Renal cortical epithelial cell (primary cell): ENCODE measurements around the gene ABCF3. TPM values are rescaled to one million over a fixed set of nuclear protein-coding genes. Genes with fewer than 3 reads are reported as not detected.
A peak's percentile ranks its signal among the peaks of the same experiment; 100 is the strongest.

Experiments
- DNase-seq: peaks from one replicate; pipeline ENCODE4 v3.0.0-alpha.2; 2011; ENCODE audit warnings: low read depth
- total RNA-seq: library from RNA; depleted of rRNA; stranded (reverse); fragments of >200 nt; gene quantifications from 2 replicates; pipeline ENCODE4 v1.2.3, GENCODE V29; 2014

ABCF3 gene
- total RNA-seq, 1 donor from 2014 or later: 53.3 TPM

DNA sequence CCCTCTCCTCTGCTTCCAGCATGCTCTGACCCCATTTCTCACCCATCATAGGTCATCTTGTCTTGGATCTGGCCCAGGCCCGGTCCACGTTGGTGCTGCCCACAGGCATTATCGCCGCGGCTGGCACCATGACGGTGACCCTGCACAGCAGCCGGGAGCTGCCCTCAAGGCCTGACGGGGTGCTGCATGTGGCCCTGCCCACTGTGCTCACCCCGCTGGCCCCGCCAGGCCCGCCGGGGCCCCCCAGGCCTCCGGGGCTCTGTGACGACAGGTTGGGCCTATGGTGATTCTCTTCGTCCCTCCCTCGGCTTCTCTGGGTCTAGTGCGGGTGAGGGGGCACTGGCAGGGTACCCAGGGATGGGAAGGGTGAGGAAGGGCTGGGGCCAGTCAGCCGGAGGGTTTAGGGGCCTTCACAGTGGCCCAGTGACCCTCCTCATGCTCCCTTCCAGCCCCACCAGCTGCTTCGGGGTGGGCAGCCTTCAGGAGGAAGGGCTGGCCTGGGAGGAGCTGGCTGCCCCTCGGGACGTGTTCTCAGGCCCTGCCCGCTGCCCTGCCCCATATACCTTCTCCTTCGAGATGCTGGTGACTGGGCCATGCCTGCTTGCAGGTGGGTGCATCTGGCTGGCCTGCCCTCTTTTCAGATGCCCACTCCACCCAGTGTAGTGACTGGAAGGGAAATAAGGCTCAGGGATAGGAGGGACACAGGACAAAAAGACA is 47.3 kb downstream of the ABCF3 start:
- DNase-seq: no peak

DNA sequence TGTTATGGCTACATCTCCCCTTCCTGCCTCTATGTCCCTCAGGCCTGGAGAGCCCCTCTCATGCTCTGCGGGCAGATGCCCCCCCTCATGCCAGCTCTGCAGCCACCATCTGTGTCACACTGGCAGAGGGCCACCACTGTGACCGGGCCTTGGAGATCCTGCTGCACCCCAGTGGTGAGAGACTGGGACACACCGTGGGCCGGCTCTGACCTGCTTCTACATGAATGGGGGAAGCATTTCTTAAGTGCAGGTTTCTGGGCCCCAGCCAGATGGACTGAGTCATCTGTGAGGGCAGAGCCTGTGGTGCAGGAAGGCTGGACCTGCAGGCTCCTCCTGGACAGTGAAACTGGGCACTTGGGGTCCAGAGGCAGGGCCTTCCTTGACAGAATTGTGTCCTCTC is 48.2 kb downstream of the ABCF3 start:
- DNase-seq: peak; percentile 92

DNA sequence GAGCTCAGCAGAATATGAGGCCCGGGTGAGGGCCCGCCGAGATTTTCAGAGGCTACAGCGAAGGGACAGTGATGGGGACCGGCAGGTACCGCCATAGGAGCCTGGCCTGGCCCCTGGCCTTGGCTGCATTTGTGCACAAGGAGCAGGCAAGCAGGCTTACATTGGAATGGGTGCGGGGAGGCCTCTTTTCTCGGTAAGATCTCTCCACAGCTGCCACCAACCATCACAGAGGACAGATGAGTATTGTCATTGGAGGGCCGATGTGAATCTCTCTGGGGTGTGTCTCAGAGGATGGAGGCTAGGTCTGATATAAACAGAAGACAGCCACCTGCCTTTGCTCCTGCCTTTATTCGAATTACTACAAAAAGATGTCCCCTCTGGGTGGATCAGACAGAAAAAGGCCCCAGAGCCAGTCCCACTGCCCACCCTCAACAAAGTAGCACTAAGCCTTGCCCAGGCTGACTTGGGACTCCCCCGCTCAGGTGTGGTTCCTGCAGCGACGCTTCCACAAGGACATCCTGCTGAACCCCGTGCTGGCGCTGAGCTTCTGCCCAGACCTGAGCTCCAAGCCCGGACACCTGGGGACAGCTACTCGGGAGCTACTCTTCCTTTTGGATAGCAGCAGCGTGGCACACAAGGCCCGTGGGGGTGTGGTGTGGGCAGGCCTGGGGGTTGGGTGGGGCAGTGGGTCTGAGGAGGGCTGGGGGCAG is 48.8 kb downstream of the ABCF3 start:
- DNase-seq: no peak

DNA sequence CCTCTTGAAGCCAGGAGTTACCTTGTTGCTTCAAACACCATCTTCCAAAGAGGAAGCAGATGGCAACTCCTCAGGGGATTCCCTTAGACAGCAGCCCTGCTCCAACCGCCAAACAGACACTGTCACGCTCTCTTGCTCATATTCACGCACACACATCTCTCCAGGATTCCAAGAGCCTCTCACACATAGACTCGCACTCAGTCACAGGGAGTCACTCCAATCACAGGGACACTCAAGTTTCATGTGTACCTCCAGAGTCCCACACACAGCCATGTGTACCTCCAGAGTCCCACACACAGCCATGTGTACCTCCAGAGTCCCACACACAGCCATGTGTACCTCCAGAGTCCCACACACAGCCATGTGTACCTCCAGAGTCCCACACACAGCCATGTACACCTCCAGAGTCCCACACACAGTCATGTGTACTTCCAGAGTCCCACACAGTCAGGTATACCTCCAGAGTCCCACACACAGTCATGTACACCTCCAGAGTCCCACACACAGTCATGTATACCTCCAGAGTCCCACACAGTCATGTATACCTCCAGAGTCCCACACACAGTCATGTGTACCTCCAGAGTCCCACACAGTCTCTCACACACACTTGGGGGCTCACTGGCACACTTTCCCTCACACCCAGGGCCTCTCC is 49.5 kb downstream of the ABCF3 start:
- no peak for DNase-seq

DNA sequence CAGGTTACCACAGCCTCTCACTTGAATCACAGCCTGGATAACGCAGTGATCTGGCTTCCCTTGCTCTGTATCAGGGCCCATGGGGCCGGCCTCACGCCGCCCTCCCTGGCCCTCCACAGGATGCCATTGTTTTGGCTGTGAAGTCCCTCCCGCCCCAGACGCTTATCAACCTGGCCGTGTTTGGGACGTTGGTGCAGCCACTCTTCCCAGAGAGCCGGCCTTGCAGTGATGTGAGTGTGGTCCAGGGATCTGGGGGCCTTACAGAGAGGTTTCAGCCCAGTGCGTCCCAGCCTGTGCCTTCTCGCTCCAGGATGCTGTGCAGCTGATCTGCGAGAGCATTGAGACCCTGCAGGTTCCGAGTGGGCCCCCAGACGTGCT is 50.0 kb downstream of the ABCF3 start:
- DNase-seq: no peak

DNA sequence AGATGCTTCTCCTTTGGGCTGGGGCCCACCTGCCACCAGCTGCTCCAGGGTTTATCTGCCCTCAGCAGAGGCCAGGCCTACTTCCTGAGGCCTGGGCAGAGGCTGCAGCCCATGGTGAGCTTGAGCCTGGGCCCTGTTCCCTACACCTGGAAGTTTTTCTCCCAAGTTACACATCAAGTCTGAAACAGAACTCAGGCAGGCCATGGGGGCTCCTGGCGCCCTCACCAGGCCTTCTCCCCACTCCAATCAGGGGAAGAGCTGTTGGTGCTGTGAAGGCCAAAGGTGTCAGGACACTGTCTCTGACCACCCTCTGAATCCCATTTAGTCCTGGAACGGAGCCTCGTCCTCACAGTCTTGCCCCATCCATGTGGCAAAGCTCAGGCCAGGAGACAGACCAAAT is 50.6 kb downstream of the ABCF3 start:
- no peak for DNase-seq

DNA sequence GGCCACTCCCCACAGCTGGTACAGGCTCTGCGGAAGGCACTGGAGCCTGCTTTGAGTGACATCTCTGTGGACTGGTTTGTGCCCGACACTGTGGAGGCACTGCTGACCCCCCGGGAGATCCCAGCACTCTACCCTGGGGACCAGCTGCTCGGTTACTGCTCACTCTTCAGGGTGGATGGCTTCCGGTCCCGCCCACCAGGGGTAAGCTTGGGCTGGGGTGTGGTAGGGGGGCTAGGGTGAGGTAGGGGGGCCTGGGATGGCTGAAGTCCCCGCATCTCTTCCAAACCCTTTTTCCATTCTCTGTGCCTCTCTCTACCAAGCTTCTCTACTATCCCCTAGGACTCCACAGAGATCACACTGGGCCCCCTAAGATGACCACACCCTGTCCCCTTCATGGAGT is 51.2 kb downstream of the ABCF3 start:
- DNase-seq: no peak

DNA sequence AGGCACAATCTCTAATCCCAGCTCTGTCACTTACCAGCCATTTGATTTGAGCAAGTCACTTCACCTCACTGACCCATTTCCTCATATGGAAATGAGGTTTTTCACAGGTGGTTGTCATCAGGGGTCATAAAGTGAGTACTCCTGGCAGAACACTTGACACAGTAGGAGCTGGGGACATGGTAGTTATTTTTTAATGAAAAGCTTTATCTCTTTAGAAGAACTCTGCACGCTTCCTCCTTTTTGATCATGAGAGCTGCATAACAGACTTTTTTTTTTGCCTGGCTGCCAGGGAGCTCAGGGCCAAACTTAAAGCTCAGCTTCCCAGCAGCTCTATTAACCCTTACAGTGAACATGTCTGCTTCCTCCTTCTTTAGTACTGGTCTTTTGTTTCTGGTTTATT is 51.8 kb downstream of the ABCF3 start:
- DNase-seq: no peak

DNA sequence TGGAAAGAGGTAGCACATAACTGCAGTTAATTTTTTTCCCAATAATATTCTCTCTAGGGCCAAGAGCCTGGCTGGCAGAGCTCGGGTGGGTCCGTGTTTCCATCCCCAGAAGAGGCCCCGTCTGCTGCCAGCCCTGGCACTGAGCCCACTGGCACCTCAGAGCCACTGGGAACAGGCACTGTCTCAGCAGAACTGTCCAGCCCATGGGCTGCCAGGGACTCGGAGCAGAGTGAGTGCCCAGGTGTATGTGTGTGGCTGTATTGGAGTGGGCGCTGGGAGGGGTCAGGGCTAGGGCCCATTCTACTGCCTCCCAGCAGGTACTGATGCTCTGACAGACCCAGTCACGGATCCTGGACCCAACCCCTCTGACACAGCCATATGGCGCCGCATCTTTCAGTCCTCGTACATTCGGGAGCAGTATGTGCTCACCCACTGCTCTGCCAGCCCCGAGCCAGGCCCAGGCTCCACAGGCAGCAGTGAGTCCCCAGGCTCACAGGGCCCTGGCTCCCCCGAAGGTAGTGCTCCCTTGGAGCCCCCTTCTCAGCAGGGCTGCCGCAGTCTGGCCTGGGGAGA is 52.3 kb downstream of the ABCF3 start:
- DNase-seq: no peak

DNA sequence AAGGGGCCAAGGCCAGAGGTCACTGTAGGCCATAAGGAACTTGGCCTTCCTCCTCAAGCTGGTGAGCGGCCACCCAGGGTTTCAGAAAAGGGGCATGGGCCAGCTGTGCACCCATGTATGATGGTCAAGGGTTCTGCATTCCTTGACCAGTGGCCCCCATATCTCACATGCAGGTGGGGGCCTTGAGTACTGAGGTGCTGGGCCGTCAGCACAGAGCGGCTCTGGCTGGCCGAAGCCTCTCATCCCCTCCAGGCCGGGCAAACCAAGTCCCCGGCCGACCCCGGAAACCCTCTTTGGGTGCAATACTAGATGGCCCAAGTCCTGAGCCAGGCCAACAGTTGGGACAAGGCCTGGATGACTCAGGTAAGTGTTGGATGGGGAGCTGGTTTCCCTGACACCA is 53.2 kb downstream of the ABCF3 start:
- DNase-seq: no peak

DNA sequence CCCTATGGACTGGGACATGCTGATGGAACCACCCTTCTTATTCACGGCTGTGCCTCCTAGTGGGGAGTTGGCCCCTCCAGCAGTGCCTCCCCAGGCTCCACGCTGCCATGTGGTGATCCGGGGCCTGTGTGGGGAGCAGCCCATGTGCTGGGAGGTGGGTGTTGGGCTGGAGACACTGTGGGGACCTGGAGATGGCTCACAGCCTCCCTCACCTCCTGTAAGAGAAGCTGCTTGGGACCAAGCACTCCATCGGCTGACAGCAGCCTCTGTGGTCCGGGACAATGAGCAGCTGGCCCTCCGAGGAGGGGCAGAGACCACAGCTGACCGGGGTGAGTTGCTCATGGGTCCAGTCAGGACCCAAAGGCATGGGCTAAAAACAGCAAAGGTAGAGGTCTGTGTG is 53.7 kb downstream of the ABCF3 start:
- DNase-seq: no peak

DNA sequence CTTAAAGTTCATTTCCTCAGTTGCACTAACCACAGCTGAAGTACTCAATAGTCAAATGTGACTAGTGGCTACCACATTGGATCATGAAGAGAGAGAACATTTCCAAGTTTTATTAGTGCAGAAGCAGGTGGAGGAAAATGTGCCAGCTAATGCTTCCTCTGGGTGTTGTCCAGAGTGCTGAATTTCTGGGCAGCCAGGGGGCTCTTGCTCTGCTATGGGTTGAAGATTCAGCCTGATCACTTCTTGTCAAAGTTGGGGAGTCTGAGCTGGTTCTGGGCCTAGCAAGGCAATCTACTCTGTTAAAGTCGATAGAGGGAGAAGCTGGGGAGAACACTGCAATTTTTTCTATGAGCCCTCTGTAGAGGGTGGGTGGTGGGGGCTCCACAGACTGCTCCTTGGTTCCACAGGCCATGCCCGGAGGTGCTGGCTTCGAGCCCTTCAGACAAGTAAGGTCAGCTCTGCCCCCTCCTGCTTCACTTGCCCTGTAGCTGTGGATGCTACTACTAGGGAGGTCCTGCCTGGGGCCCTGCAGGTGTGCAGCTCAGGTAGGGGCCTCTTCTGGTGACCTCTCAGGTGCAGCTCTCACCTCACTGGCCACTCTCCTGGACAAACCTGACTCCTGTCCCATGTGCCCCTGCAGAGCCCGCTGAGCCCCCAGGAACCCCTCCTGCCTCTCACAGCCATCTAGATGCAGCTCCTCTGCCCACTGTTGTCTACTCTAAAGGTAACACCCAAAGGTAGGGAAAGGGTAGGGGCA is 54.6 kb downstream of the ABCF3 start:
- no peak for DNase-seq

DNA sequence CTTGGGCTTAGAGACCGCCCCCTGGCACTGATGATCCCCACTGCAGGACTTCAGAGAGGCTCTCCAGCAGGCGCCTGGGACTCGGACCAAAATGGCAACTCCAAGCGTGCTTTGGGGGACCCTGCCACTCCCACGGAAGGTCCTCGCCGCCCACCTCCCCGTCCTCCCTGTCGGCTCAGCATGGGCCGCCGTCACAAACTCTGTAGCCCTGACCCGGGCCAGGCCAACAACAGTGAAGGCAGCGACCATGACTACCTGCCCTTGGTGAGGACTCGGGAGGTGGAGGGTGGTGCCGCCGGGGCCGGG is 55.1 kb downstream of the ABCF3 start:
- no peak for DNase-seq

DNA sequence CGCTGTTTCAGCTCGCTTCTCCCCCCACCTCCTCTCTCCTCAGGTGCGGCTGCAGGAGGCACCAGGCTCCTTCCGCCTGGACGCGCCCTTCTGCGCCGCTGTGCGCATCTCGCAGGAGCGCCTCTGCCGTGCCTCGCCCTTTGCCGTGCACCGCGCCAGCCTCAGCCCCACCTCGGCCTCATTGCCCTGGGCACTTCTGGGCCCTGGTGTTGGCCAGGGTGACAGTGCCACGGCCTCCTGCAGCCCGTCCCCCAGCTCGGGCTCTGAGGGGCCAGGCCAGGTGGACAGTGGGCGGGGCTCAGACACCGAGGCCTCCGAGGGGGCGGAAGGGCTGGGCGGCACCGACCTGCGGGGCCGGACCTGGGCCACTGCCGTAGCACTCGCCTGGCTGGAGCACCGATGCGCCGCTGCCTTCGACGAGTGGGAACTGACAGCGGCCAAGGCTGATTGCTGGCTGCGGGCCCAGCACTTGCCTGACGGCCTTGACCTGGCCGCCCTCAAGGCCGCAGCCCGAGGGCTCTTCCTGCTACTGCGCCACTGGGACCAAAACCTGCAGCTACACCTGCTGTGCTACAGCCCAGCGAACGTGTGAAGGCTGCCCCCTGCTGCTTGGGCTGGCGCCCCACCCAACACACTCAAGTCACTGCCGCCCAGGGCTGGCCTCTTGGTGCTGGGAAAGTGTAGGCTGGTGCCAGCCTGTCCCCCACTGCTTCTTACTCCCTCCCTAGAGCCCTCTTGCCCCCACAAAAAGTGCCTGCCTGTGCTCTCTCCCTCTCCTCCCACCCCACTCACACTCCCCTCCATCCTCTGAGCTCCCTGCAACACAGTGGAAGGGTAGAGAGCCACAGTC is 55.7 kb downstream of the ABCF3 start:
- DNase-seq: peak; percentile 41

DNA sequence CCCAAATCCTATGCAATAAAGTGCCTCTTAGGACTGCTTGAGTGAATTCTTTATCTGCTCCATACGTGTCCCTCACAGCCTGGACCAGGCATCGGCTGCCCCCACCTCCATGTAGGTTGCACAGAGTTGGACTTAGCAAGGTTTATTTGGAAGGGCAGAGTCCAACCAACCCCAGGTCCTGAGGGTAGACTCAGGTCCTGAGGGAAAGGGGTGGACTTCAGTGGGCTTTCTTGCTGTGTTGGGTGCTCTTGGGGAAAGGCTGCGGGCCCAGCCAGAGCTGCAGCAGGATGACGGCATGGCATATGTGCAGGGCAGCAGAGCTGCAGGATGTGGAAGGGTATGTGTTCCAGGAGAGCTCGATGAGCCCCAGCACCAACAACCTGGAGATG is 56.3 kb downstream of the ABCF3 start:
- DNase-seq: no peak

Other genes with a start within 250 kb of the ABCF3 start
- 12.0 and 93.6 TPM in 2 replicates for gene ABCC5, start 168.3 kb upstream of the ABCF3 start, total RNA-seq
- 0.10 TPM in 1 of 2 replicates, not detected in the other for gene HTR3D, start 154.5 kb upstream of the ABCF3 start, total RNA-seq
- gene HTR3C, start 133.2 kb upstream of the ABCF3 start, total RNA-seq: not detected in 2 replicates
- gene HTR3E, start 89.1 kb upstream of the ABCF3 start, total RNA-seq: not detected in 2 replicates
- gene EIF2B5, start 50.8 kb upstream of the ABCF3 start, total RNA-seq: 36.1 and 43.8 TPM in 2 replicates
- 16.8 and 63.6 TPM in 2 replicates for gene DVL3, start 30.8 kb upstream of the ABCF3 start, total RNA-seq
- gene AP2M1, start 11.3 kb upstream of the ABCF3 start, total RNA-seq: 299 and 523 TPM in 2 replicates
- 0.10 TPM in 1 of 2 replicates, not detected in the other for gene VWA5B2, start 43.4 kb downstream of the ABCF3 start, total RNA-seq
- gene ALG3, start 62.8 kb downstream of the ABCF3 start, total RNA-seq: 18.9 and 43.2 TPM in 2 replicates
- gene EEF1AKMT4, start 63.5 kb downstream of the ABCF3 start, total RNA-seq: 4.3 and 4.7 TPM in 2 replicates
- gene CAMK2N2, start 75.4 kb downstream of the ABCF3 start, total RNA-seq: 0.10 TPM in 1 of 2 replicates, not detected in the other
- gene ECE2, start 89.8 kb downstream of the ABCF3 start, total RNA-seq: not detected in 2 replicates
- gene PSMD2, start 113.0 kb downstream of the ABCF3 start, total RNA-seq: 423 and 840 TPM in 2 replicates
- 195 and 527 TPM in 2 replicates for gene EIF4G1, start 128.4 kb downstream of the ABCF3 start, total RNA-seq
- gene FAM131A, start 151.4 kb downstream of the ABCF3 start, total RNA-seq: 16.8 and 24.2 TPM in 2 replicates
- gene CLCN2, start 175.4 kb downstream of the ABCF3 start, total RNA-seq: 1.7 and 3.5 TPM in 2 replicates
- gene POLR2H, start 175.5 kb downstream of the ABCF3 start, total RNA-seq: 97.3 and 161 TPM in 2 replicates
- gene THPO, start 192.0 kb downstream of the ABCF3 start, total RNA-seq: 0.35 and 0.69 TPM in 2 replicates
- gene CHRD, start 193.9 kb downstream of the ABCF3 start, total RNA-seq: 3.0 and 23.9 TPM in 2 replicates